ENCODE results near the gene SH3YL1. TPM values are rescaled to one million over a fixed set of nuclear protein-coding genes. Genes with fewer than 3 reads are reported as not detected.

Gene SH3YL1
- total and polyA plus RNA-seq, 2 of the 4 experiments (the other 2 are of a cell fraction), result 18.1 to 21.2 TPM

GRCh38 chr2:208335-208734 lies 55.5 kb downstream of the SH3YL1 start:
- no TSS peak for BruUV-seq (replicated peaks)
- no peaks in the 10 kb centered on the region for H3K79me1 ChIP-seq (ENCODE audit: low read depth in 1 of 2, low read length in 2 of 2)
- no peaks in the 10 kb centered on the region for H3K4me1 ChIP-seq (ENCODE audit: control insufficient read depth, insufficient read depth, low read length)

More at GRCh38 chr2:208335-208734, 55.5 kb downstream of the SH3YL1 start:
- Histone ChIP-seq H3K23ac (ENCODE audit: low read depth, low read length) (no peak overlapping the region), H3K9me3 (ENCODE audit: control insufficient read depth, insufficient read depth, low read length) (peaks cover 4% of the 10 kb centered on the region; the same call in 1 of the 2 replicates), H2BK20ac (ENCODE audit: low read depth, low read length) (no peak overlapping the region), H2AFZ (replicated peaks; ENCODE audit: low read length, poor library complexity) (no peak overlapping the region), H2BK15ac (ENCODE audit: low read depth, low read length) (no peak overlapping the region), H3K27ac (ENCODE audit: insufficient read depth, low read length) (no peak overlapping the region), H3K27me3 (ENCODE audit: control insufficient read depth, insufficient read depth, low read length) (no peaks in the 10 kb centered on the region), H2AK9ac (replicated peaks; ENCODE audit: low read depth, low read length, poor library complexity) (no peak overlapping the region), H2BK5ac (ENCODE audit: low read depth, low read length, poor library complexity, severe bottlenecking) (no peak overlapping the region), H3K18ac (ENCODE audit: low read depth, low read length) (no peak overlapping the region), H3K4me2 (ENCODE audit: low read depth, low read length) (no peak overlapping the region), H4K8ac (ENCODE audit: low read depth in 2 of 2, low read length in 2 of 2) (no peak overlapping the region), H3K4me3 (ENCODE audit: insufficient read depth, low read depth, low read length) (no peak overlapping the region), H2BK120ac (ENCODE audit: low read depth, low read length) (no peak overlapping the region), H3K36me3 (ENCODE audit: control insufficient read depth, insufficient read depth, low read length) (no peaks in the 10 kb centered on the region), H3K56ac (ENCODE audit: extremely low read depth, insufficient read depth, low read length) (no peak overlapping the region), H3K4ac (ENCODE audit: low read depth, low read length) (no peak overlapping the region), H4K20me1 (ENCODE audit: insufficient read depth, low read length) (no peaks in the 10 kb centered on the region), H2AK5ac (ENCODE audit: low read depth, low read length) (no peak overlapping the region), H3K14ac (replicated peaks; ENCODE audit: low read depth, low read length) (no peak overlapping the region), H4K91ac (ENCODE audit: insufficient read depth, low read depth, low read length) (no peak overlapping the region), H3K9me1 (ENCODE audit: insufficient read depth, low read length) (no peaks in the 10 kb centered on the region), H3K9ac (ENCODE audit: low read depth, low read length) (no peak overlapping the region), H4K5ac (ENCODE audit: low read depth, low read length) (no peak overlapping the region)
- in situ Hi-C loops (cut with MboI; ENCODE audit: low sequenced_read_pairs), result no loop called here
- WGBS, 2 experiments (ENCODE audit: extremely low coverage in 2 of 2, insufficient read length in 1 of 2), result no CpG with 5 or more reads among the region's 1 CpG
- DNase-seq, result no peak
- TF ChIP-seq MXI1 (IDR thresholded peaks at IDR 0.05; ENCODE audit: borderline replicate concordance, low read depth, low read length) (no peak), MAZ (IDR thresholded peaks at IDR 0.05; ENCODE audit: borderline replicate concordance, low read depth, low read length) (no peak), RFX5 (IDR thresholded peaks at IDR 0.05; ENCODE audit: low read depth, low read length) (no peak), CHD1 (IDR thresholded peaks at IDR 0.05; ENCODE audit: low read depth, low read length) (no peak), CEBPB (IDR thresholded peaks at IDR 0.05; ENCODE audit: low read depth, low read length) (no peak), MAFK (IDR thresholded peaks at IDR 0.05; ENCODE audit: low read depth, low read length) (no peak), CTCF (conservative IDR thresholded peaks at IDR 0.05; ENCODE audit: low read depth, low read length) (no peak), POLR2A (IDR thresholded peaks at IDR 0.05; ENCODE audit: low read depth, low read length) (no peak), USF2 (IDR thresholded peaks at IDR 0.05; ENCODE audit: low read depth, low read length) (no peak), FOS (IDR thresholded peaks at IDR 0.05; ENCODE audit: low read depth, low read length) (no peak), BHLHE40 (IDR thresholded peaks at IDR 0.05; ENCODE audit: low read depth, low read length) (no peak), NFE2L2 (IDR thresholded peaks at IDR 0.05; ENCODE audit: low read depth, low read length) (no peak), RCOR1 (IDR thresholded peaks at IDR 0.05; ENCODE audit: insufficient replicate concordance, low read length) (no peak), RAD21 (IDR thresholded peaks at IDR 0.05; ENCODE audit: low read length) (no peak), SMC3 (IDR thresholded peaks at IDR 0.05; ENCODE audit: low read depth, low read length) (no peak)
- TF ChIP-seq, protein P1, sequence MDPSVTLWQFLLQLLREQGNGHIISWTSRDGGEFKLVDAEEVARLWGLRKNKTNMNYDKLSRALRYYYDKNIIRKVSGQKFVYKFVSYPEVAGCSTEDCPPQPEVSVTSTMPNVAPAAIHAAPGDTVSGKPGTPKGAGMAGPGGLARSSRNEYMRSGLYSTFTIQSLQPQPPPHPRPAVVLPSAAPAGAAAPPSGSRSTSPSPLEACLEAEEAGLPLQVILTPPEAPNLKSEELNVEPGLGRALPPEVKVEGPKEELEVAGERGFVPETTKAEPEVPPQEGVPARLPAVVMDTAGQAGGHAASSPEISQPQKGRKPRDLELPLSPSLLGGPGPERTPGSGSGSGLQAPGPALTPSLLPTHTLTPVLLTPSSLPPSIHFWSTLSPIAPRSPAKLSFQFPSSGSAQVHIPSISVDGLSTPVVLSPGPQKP (IDR thresholded peaks at IDR 0.05; ENCODE audit: borderline replicate concordance, low read depth, low read length), result no peak
- dilution Hi-C loops (cut with HindIII; ENCODE audit: low sequenced_read_pairs, unreplicated experiment), result no loop called here
- ATAC-seq (ENCODE audit: low read depth), result no peak
- CTCF ChIA-PET, result no interaction called here
- POLR2A ChIA-PET (ENCODE audit: unreplicated experiment), result no interaction called here
- intact Hi-C loops (cut with micrococcal nuclease), result no loop called here

Data from IMR-90 (cell line).